ENCODE results near the gene WDR1. TPM values are rescaled to one million over a fixed set of nuclear protein-coding genes. Genes with fewer than 3 reads are reported as not detected.

The WDR1 gene
- total RNA-seq, 4 donors from 2014 or later = 161 to 517 (median 173) TPM

DNA sequence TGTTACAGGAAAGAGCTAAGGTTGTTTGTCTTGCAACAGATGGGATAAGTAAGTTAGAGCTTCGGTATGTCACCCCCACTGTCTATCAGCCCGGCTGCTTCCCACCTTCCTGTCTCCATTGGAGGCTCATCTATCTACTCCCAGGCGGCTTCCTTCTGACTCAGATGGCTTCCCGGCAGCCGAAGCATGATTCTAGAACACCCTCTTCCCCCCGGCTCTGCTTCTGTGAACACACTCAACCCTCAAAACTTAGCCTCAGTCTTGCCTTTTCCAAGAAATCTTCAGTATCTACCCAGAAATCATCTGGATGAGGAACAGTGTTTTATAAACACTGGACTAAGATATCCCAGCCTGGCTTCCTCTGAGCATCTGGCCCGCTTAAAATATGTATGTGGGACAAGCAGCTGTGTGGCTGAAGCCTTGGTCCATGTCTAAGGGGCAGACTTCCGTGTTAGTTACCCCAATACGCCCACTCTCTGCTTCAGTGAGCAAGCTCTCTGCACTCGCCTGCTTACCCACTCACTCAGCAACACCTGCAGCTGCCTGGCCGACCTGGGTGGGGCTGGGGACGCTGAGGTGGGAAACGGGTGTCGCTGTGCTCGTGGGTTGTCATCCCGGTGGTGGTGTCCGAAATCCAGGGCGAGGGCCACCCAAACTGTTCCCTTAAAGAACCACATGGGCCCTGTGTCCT is 83.3 kb downstream of the WDR1 start:
- DNase-seq = no peak
- Histone ChIP-seq H3K9me3 (no peaks in the 10 kb centered on the region), H3K27me3 (no peaks in the 10 kb centered on the region), H3K36me3 (no peaks in the 10 kb centered on the region), H3K4me1 (no peaks in the 10 kb centered on the region), H3K27ac (no peak overlapping the region), H3K4me3 (no peak overlapping the region)
- no peak for TF ChIP-seq POLR2A (IDR thresholded peaks at IDR 0.05)
- TF ChIP-seq, protein P1, sequence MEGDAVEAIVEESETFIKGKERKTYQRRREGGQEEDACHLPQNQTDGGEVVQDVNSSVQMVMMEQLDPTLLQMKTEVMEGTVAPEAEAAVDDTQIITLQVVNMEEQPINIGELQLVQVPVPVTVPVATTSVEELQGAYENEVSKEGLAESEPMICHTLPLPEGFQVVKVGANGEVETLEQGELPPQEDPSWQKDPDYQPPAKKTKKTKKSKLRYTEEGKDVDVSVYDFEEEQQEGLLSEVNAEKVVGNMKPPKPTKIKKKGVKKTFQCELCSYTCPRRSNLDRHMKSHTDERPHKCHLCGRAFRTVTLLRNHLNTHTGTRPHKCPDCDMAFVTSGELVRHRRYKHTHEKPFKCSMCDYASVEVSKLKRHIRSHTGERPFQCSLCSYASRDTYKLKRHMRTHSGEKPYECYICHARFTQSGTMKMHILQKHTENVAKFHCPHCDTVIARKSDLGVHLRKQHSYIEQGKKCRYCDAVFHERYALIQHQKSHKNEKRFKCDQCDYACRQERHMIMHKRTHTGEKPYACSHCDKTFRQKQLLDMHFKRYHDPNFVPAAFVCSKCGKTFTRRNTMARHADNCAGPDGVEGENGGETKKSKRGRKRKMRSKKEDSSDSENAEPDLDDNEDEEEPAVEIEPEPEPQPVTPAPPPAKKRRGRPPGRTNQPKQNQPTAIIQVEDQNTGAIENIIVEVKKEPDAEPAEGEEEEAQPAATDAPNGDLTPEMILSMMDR (IDR thresholded peaks at IDR 0.05) = no peak
- intact Hi-C loops (cut with DNase I; ENCODE audit: low total_unique reads) = no loop called here

DNA sequence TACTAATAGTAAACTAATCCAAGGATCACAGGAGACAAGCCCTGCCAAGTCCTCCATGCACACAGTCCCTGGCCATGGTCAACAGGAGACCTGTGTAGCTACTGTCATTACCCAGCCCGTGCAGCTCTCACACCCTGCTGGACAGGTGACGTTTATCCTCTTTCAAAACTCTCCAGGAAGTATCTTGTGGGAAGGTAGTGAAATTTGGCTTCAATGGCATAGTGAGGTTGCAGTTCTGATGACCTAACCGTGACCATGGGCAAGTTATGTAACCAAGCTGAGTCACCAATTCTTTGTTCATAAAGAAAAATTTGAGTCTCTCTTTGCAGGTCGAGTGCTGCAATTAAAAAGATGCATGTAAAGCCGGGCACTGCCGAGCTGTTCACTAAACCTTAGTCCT is 84.0 kb downstream of the WDR1 start:
- H3K27me3 ChIP-seq = no peaks in the 10 kb centered on the region
- TF ChIP-seq, protein P1 (IDR thresholded peaks at IDR 0.05) = no peak
- H3K4me3 ChIP-seq = no peak overlapping the region
- H3K36me3 ChIP-seq = no peaks in the 10 kb centered on the region
- intact Hi-C loops (cut with DNase I; ENCODE audit: low total_unique reads) = no loop called here
- H3K4me1 ChIP-seq = no peaks in the 10 kb centered on the region
- H3K9me3 ChIP-seq = no peaks in the 10 kb centered on the region
- DNase-seq = no peak
- H3K27ac ChIP-seq = no peak overlapping the region

DNA sequence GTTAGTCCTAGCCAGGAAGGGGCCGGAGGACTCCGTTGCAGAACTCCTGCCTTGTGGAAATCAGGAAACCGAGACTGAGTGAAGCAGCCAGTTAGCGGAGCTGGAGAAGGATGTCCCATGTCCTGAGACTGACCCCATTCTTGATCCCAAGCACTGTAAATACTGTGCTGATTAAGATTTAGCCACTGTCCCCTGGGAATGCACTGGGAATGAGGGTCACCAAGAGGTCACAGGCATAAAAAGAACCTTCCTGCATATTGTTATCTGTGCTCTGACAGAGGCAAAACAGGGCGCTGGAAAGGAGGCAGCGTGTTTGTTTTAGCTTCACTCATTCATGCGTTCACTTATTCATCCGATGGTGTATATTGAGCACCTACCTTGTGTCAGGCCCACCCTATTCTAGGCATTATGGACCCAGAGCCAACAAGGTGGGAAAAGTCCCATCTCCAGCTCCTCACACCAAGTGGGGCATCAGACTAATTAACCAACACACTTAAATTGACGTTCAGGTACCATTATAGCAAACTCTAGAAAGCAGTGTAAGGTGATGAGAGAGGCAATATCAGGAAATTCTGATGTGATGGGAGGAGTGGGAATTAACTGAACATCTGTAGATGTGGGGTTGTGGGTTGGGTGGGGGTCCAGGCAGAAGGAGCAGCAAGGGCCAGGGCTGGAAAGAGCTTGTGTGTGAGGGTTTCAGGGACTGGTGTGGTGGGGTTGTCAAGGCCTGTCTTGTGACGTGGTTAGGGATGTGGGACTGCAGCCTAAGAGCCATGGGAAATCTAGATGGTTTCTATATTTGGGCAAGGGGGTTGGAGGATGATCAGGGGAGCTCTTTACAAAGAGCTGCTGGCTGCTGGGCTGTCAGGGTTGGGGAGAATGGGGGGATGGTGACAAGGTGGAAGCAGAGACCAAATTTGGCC is 84.7 kb downstream of the WDR1 start:
- TF ChIP-seq, protein P1 (IDR thresholded peaks at IDR 0.05) = no peak
- TF ChIP-seq POLR2A (IDR thresholded peaks at IDR 0.05) = no peak
- H3K4me1 ChIP-seq = no peaks in the 10 kb centered on the region
- H3K9me3 ChIP-seq = no peaks in the 10 kb centered on the region
- no peak for DNase-seq
- no peak overlapping the region for H3K27ac ChIP-seq
- H3K4me3 ChIP-seq = no peak overlapping the region
- intact Hi-C loops (cut with DNase I; ENCODE audit: low total_unique reads) = no loop called here
- H3K36me3 ChIP-seq = no peaks in the 10 kb centered on the region
- no peaks in the 10 kb centered on the region for H3K27me3 ChIP-seq

DNA sequence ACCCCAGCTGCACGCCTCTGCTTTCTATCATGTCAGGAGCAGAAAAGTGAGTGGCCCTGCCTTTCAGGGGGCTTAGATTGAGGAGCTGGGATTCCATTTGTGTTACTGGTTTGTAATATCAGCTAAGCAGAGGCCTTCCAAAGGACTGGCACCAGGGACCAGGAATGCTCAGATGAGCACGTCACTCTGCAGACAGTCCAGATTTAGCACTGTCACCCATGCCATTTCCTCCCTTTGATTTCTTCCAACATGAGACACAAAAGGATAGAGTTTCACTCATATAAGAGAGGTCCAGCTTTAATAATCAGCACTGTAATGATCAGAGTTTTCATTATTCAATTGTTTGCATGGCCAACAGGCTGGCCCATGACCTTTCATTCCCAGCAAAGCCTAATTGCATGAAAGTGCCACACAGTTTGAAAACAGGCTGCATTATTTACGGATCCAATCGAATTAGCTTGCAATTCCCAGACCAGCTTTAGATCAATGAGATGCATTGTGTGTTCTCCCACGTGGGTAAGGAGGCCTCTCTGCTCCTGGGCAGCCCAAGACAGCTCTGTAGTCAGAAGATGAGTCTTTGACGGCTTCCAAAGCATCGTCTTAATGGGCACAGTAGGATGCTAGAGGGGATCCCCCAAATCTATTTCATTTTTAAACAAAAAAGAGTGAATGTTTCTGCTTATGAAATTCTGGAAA is 85.5 kb downstream of the WDR1 start:
- no peak overlapping the region for H3K27ac ChIP-seq
- H3K9me3 ChIP-seq = no peaks in the 10 kb centered on the region
- no peaks in the 10 kb centered on the region for H3K27me3 ChIP-seq
- no peaks in the 10 kb centered on the region for H3K4me1 ChIP-seq
- intact Hi-C loops (cut with DNase I; ENCODE audit: low total_unique reads) = no loop called here
- TF ChIP-seq POLR2A (IDR thresholded peaks at IDR 0.05) = no peak
- TF ChIP-seq, protein P1 (IDR thresholded peaks at IDR 0.05) = no peak
- no peak for DNase-seq
- no peaks in the 10 kb centered on the region for H3K36me3 ChIP-seq
- H3K4me3 ChIP-seq = no peak overlapping the region
